Ishikawa (cell line): Measurements from ENCODE around the gene TEAD1.

Source experiments
- NFIC ChIP-seq: IDR thresholded peaks from 2 replicates; pipeline ENCODE4 v1.6.1; 2012
- RAD21 ChIP-seq: IDR thresholded peaks from 2 replicates; pipeline ENCODE4 v1.6.1; 2012; ENCODE audit warnings: low read depth
- TF ChIP-seq, protein P1 (sequence below): IDR thresholded peaks from 2 replicates; pipeline ENCODE4 v1.6.1; 2012
- TF ChIP-seq, protein P2 (sequence below): IDR thresholded peaks from 2 replicates; pipeline ENCODE4 v1.6.1; 2012; ENCODE audit warnings: low read depth, mild to moderate bottlenecking

DNA sequence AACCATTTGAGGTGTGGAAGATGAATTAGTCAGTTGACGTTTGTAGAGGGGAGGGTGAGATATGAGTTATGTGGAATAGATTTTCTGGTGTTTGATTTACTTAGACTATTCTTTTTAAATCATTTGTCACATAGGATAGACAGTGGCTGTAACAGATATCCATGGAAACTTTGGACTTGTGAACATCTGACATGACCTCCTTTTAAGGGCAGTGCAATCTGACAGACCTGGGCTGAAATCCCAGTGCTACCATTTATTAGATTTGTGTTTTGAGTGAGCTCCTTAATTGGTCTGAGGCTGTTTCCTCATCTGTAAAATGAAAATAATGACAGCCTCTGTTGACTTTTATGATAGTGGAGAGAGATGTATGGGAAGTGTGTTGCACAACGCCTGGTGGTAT, 159.9 kb downstream of the TEAD1 start:
- TF ChIP-seq, protein P1, sequence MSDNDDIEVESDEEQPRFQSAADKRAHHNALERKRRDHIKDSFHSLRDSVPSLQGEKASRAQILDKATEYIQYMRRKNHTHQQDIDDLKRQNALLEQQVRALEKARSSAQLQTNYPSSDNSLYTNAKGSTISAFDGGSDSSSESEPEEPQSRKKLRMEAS: no peak
- TF ChIP-seq, protein P2, sequence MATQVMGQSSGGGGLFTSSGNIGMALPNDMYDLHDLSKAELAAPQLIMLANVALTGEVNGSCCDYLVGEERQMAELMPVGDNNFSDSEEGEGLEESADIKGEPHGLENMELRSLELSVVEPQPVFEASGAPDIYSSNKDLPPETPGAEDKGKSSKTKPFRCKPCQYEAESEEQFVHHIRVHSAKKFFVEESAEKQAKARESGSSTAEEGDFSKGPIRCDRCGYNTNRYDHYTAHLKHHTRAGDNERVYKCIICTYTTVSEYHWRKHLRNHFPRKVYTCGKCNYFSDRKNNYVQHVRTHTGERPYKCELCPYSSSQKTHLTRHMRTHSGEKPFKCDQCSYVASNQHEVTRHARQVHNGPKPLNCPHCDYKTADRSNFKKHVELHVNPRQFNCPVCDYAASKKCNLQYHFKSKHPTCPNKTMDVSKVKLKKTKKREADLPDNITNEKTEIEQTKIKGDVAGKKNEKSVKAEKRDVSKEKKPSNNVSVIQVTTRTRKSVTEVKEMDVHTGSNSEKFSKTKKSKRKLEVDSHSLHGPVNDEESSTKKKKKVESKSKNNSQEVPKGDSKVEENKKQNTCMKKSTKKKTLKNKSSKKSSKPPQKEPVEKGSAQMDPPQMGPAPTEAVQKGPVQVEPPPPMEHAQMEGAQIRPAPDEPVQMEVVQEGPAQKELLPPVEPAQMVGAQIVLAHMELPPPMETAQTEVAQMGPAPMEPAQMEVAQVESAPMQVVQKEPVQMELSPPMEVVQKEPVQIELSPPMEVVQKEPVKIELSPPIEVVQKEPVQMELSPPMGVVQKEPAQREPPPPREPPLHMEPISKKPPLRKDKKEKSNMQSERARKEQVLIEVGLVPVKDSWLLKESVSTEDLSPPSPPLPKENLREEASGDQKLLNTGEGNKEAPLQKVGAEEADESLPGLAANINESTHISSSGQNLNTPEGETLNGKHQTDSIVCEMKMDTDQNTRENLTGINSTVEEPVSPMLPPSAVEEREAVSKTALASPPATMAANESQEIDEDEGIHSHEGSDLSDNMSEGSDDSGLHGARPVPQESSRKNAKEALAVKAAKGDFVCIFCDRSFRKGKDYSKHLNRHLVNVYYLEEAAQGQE: no peak
- TF ChIP-seq RAD21 (no peak), NFIC (no peak)
